GM12873 (cell line): ENCODE data around the gene CTXN1.

Experiments used
- CTCF ChIP-seq: IDR thresholded peaks from 2 replicates; pipeline ENCODE4 v1.5.1; 2012; ENCODE audit warnings: low read depth, mild to moderate bottlenecking, moderate library complexity, low read length, control low read depth; ENCODE audit not compliant: insufficient read depth; ENCODE audit errors: missing control alignments

The CTXN1 gene

GRCh38 chr19:7927605-7928333 lies 1.8 kb upstream of the CTXN1 start:
- TF ChIP-seq CTCF, result no peak

- no peak for TF ChIP-seq CTCF
These were observed 1.0 kb upstream of the CTXN1 start for GRCh38 chr19:7926727-7927604.

- TF ChIP-seq CTCF, result peak; percentile 89
These were observed 624 bp downstream of the CTXN1 start for GRCh38 chr19:7925171-7925851.

- no peak for TF ChIP-seq CTCF
These were observed 1.2 kb downstream of the CTXN1 start for GRCh38 chr19:7924651-7925170.

- no peak for TF ChIP-seq CTCF
These were observed 1.7 kb downstream of the CTXN1 start for GRCh38 chr19:7924241-7924640.

- TF ChIP-seq CTCF, result no peak
These were observed 2.4 kb downstream of the CTXN1 start for GRCh38 chr19:7923295-7924191.
